22Rv1 (cell line): ENCODE results near the gene SORCS2.

Source experiments
- ZFX ChIP-seq: fragments of 450-650 bp; IDR thresholded peaks from 2 replicates; pipeline ENCODE4 v1.6.1; 2017; ENCODE audit warnings: antibody characterized with exemption, borderline replicate concordance
- TF ChIP-seq, protein P1 (sequence below): fragments of 450-650 bp; IDR thresholded peaks from 2 replicates; pipeline ENCODE4 v1.5.1; 2017; ENCODE audit warnings: mild to moderate bottlenecking

DNA sequence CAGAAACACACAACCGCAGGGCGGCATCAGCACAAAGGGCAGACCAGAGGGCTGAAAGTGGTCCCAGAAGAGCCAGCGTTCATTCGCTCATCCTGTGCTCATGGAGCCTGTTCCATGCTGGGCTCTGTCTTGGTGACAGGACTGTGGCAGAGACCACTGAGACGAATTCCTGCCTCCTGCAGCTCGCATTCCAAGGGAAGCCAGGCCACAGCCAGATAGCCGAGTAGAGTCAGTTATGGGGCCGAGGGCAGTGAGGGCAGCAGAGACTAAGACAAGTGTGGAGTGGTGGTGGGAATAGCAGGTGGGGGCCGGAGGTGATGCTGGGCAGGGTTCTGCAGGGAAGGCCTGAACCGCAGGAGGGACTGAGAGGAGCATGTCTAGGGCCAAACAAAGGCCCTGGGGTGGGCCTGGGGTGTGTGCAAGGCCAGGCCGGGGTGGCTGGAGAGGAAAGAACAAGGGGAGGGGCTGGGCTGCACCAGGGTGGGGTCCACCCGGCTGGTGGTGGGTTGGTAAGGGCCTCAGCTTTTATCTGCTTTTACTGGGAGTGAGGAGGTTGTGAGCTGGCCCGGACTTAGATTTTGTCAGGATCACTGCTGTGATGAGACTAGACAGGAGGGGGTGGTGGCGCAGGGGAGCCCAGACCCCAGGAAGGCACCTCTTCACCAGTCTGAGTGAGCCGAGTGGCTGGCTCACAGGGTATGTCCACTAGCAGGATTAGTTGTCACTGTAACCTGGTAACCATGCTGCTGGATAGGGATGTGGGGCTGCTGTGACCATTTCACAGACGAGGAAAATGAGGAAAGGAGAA, 236.1 kb downstream of the SORCS2 start:
- TF ChIP-seq, protein P1, sequence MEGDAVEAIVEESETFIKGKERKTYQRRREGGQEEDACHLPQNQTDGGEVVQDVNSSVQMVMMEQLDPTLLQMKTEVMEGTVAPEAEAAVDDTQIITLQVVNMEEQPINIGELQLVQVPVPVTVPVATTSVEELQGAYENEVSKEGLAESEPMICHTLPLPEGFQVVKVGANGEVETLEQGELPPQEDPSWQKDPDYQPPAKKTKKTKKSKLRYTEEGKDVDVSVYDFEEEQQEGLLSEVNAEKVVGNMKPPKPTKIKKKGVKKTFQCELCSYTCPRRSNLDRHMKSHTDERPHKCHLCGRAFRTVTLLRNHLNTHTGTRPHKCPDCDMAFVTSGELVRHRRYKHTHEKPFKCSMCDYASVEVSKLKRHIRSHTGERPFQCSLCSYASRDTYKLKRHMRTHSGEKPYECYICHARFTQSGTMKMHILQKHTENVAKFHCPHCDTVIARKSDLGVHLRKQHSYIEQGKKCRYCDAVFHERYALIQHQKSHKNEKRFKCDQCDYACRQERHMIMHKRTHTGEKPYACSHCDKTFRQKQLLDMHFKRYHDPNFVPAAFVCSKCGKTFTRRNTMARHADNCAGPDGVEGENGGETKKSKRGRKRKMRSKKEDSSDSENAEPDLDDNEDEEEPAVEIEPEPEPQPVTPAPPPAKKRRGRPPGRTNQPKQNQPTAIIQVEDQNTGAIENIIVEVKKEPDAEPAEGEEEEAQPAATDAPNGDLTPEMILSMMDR = no peak
- TF ChIP-seq ZFX = no peak
